BLaER1 treated with 17β-estradiol and CSF1 and Interleukin-3, amounts not matched to agents 10 nM and 100 nM (cell line): ENCODE results near the gene HLA-DRB5.
A peak's percentile ranks its signal among the peaks of the same experiment; 100 is the strongest.
"Not testable (repeated sequence)": the region's sequence is repeated elsewhere in the genome, so short reads cannot be mapped to it uniquely, and the experiment has no call there.

Experiments used
- H3K27ac ChIP-seq, 11 experiments: shearing (Covaris generic); formaldehyde crosslinking; 2 replicates each; pipeline ENCODE4 v1.8.1; 2022
- H3K27me3 ChIP-seq, 11 experiments: shearing (Covaris generic); formaldehyde crosslinking; 2 replicates each; pipeline ENCODE4 v1.8.1; 2022
- H3K36me3 ChIP-seq, 11 experiments: shearing (Covaris generic); formaldehyde crosslinking; 2 replicates each; pipeline ENCODE4 v1.8.1; 2022
- H3K4me1 ChIP-seq, 10 experiments: shearing (Covaris generic); formaldehyde crosslinking; 2 replicates each; pipeline ENCODE4 v1.8.1; 2022
- H3K4me2 ChIP-seq, 11 experiments: shearing (Covaris generic); formaldehyde crosslinking; 2 replicates each; pipeline ENCODE4 v1.8.1; 2022
- H3K4me3 ChIP-seq, 10 experiments: shearing (Covaris generic); formaldehyde crosslinking; 2 replicates each; pipeline ENCODE4 v1.8.1; 2022
- H3K9ac ChIP-seq, 11 experiments: shearing (Covaris generic); formaldehyde crosslinking; 2 replicates each; pipeline ENCODE4 v1.8.1; 2022
- H3K9me3 ChIP-seq, 11 experiments: shearing (Covaris generic); formaldehyde crosslinking; replicated peaks in 1 of 11; 2 replicates each; pipeline ENCODE4 v1.8.1; 2022
- H4K20me1 ChIP-seq, 11 experiments: shearing (Covaris generic); formaldehyde crosslinking; 2 replicates each; pipeline ENCODE4 v1.8.1; 2022
- Cebpa-rat ChIP-seq, 11 experiments: shearing (Covaris generic); IDR thresholded peaks; 2 replicates each; pipeline ENCODE4 v1.8.1; 2022

HLA-DRB5 gene

DNA sequence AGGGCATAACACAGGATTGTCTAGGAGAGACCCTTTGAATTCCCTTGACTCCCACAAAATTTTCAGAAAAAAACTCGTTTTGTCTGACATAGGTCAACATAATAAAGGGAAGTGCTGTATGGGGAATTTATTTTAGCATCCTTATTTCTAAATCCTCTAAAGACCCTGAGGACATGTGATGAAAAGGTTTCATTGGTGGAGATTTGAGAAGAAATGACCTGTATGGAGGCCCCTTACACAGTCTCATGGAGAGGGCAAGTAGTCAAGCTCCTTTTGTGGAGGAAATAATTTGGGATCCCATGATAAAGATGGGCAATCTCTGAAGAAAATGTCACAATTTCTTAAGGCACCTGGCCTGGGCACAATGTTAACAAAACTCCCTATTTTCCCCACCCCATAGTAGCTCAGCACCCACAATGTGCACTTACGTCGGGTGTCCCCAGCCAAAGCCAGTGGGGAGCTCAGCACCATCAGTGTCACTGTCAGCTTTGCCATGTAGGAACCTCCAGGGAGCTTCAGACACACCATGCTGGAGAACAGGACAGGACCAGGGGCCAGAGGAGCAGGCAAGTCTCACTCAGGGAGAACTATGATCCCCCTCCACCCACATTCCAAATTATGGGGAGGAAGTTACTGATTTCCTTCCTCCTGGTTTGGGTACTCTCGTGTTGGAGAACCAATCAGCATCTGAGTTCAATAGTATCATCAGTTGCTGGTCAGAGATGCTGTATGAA, at the start of gene HLA-DRB5:
HLA-DRB5 (minus strand) TSS at position 591 of the 734 bp plus-strand sequence; CDS start at position 528, 63 bp downstream.
- Histone ChIP-seq H3K27me3 (no peaks in the 10 kb centered on the region), H3K4me1 (peaks cover 4 to 6% (median 5%) of the 10 kb centered on the region in 10 experiments; a peak in 10 of 20 replicates), H3K27ac (peak within 1 kb of the TSS in 10 of 11 experiments; percentile 18 to 80 (median 66); a peak in 18 of 22 replicates), H3K4me3 (peak within 1 kb of the TSS in 6 of 10 experiments; percentile 24 to 58 (median 38); a peak in 6 of 20 replicates), H4K20me1 (no peaks in the 10 kb centered on the region), H3K4me2 (peak within 1 kb of the TSS; percentile 23 to 56 (median 46); a peak in 17 of 22 replicates), H3K9ac (peak within 1 kb of the TSS in 6 of 11 experiments; percentile 6 to 63 (median 46); a peak in 4 of 22 replicates), H3K9me3 (no peaks in the 10 kb centered on the region), H3K36me3 (no peaks in the 10 kb centered on the region)
- no peak for TF ChIP-seq Cebpa-rat (IDR thresholded peaks at IDR 0.05)

DNA sequence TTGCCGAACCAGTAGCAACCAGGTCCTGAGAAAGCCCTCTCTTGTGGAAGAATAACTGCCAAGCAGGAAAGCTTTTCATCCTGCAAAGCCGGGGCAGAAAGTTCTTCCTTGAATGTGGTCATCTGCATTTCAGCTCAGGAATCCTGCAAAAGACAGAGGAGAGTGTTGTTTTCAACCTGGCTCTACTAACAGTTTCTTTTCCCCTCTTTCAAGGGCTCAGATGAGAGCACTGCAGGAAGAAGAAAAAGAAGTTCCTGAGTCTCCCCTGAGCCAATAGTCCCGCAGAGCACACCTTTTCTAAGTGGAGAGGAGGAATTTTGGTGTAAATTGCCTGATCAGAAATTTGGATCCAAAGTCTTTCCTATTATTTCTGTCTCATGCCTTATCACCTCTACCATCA, 48.9 kb upstream of the HLA-DRB5 start:
- Histone ChIP-seq H3K36me3 (no peaks in the 10 kb centered on the region), H3K9ac (no peak overlapping the region), H4K20me1 (no peaks in the 10 kb centered on the region), H3K27ac (no peak overlapping the region), H3K4me3 (no peak overlapping the region), H3K9me3 (no peaks in the 10 kb centered on the region), H3K4me1 (no peaks in the 10 kb centered on the region), H3K27me3 (no peaks in the 10 kb centered on the region), H3K4me2 (no peak overlapping the region)
- TF ChIP-seq Cebpa-rat (IDR thresholded peaks at IDR 0.05): no peak

DNA sequence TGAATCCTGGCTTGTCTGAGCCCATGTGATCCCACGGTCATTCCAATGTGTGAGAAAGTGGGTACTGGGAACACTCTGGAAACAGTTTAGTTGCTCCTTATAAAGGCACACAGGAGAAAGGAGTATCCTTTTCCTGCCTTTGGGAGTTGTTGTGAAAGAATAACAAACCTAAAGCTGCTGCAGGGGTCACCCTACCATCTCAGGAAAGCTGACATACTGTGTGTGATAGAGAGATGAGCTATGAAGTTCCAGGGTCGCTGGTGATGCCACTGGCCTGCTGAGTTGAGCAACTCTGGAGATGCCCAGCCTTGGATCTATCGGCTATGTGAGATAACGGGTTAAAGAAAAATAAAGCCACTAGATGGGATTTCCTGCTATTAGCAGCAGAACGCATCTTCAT, 47.4 kb upstream of the HLA-DRB5 start:
- H3K27ac ChIP-seq, H3K36me3 ChIP-seq, H3K4me1 ChIP-seq, H3K4me2 ChIP-seq, H3K27me3 ChIP-seq, H4K20me1 ChIP-seq, H3K4me3 ChIP-seq, H3K9ac ChIP-seq, H3K9me3 ChIP-seq: not testable (repeated sequence)

- no peak overlapping the region for H3K4me3 ChIP-seq
- no peak overlapping the region for H3K9ac ChIP-seq
- H3K4me2 ChIP-seq: no peak overlapping the region
- no peaks in the 10 kb centered on the region for H3K4me1 ChIP-seq
- no peaks in the 10 kb centered on the region for H3K27me3 ChIP-seq
- H3K27ac ChIP-seq: no peak overlapping the region
- H4K20me1 ChIP-seq: no peaks in the 10 kb centered on the region
- no peaks in the 10 kb centered on the region for H3K36me3 ChIP-seq
- no peak for TF ChIP-seq Cebpa-rat (IDR thresholded peaks at IDR 0.05)
- no peaks in the 10 kb centered on the region for H3K9me3 ChIP-seq
Measured at GRCh38 chr6:32576250-32576649, 46.2 kb upstream of the HLA-DRB5 start.

- no peak overlapping the region for H3K4me2 ChIP-seq
- H3K4me3 ChIP-seq: no peak overlapping the region
- H3K27ac ChIP-seq: no peak overlapping the region
- H4K20me1 ChIP-seq: no peaks in the 10 kb centered on the region
- H3K9me3 ChIP-seq: no peaks in the 10 kb centered on the region
- no peak overlapping the region for H3K9ac ChIP-seq
- no peaks in the 10 kb centered on the region for H3K27me3 ChIP-seq
- H3K4me1 ChIP-seq: no peaks in the 10 kb centered on the region
- TF ChIP-seq Cebpa-rat (IDR thresholded peaks at IDR 0.05): no peak
- H3K36me3 ChIP-seq: no peaks in the 10 kb centered on the region
Measured at GRCh38 chr6:32570363-32570905, 40.3 kb upstream of the HLA-DRB5 start.

DNA sequence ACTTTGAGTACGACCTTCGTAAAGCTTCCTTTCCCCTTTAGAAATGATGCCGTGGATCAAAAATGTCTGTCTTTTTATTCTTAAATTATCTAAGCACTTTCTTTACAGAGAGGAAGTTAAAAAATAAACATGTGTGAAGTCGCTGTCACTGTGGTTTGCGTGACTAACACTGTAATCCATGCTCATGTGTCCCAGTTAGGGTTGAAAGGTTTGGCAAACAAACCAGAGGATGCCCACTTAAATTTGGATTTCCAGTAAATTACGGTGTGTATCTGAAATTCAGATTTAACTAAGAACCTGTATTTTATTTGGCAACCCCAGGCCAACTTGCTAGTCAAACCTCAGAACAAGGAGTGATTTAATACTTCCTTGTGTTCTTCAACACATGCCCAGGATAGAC, 38.5 kb upstream of the HLA-DRB5 start:
- Histone ChIP-seq H3K4me2 (no peak overlapping the region), H3K27ac (no peak overlapping the region), H3K4me1 (no peaks in the 10 kb centered on the region), H3K27me3 (no peaks in the 10 kb centered on the region), H3K9me3 (no peaks in the 10 kb centered on the region), H4K20me1 (no peaks in the 10 kb centered on the region), H3K36me3 (no peaks in the 10 kb centered on the region), H3K9ac (no peak overlapping the region), H3K4me3 (no peak overlapping the region)
- no peak for TF ChIP-seq Cebpa-rat (IDR thresholded peaks at IDR 0.05)

GRCh38 chr6:32566957-32567356, 36.9 kb upstream of the HLA-DRB5 start:
- no peak for TF ChIP-seq Cebpa-rat (IDR thresholded peaks at IDR 0.05)
- Histone ChIP-seq H3K27me3 (no peaks in the 10 kb centered on the region), H3K9me3 (no peaks in the 10 kb centered on the region), H4K20me1 (no peaks in the 10 kb centered on the region), H3K9ac (no peak overlapping the region), H3K4me3 (no peak overlapping the region), H3K27ac (no peak overlapping the region), H3K4me1 (no peaks in the 10 kb centered on the region), H3K36me3 (no peaks in the 10 kb centered on the region), H3K4me2 (no peak overlapping the region)

DNA sequence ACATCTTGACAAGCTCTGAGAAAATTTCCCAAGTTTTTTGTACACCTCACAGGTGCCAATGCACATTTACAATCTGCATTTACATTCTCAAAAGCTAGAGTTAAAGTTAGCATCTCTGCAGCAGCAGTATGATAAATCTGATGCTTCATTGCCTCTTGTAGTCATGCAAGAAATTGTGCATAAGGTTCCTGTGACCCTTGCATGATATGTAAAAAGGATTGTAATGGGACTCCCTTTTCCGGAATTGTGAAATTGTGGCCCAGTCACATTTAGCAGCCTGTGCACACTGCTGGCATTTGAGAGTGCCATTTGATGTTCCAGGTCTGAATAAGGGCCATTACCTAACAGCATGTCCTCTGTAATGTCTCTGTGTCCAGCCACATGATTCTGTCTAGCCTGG, 35.4 kb upstream of the HLA-DRB5 start:
- Histone ChIP-seq H3K36me3 (no peaks in the 10 kb centered on the region), H3K9me3 (no peaks in the 10 kb centered on the region), H3K4me2 (no peak overlapping the region), H3K4me3 (no peak overlapping the region), H4K20me1 (no peaks in the 10 kb centered on the region), H3K9ac (no peak overlapping the region), H3K4me1 (no peaks in the 10 kb centered on the region), H3K27ac (no peak overlapping the region), H3K27me3 (no peaks in the 10 kb centered on the region)
- no peak for TF ChIP-seq Cebpa-rat (IDR thresholded peaks at IDR 0.05)

- H3K4me1 ChIP-seq: no peaks in the 10 kb centered on the region
- no peak overlapping the region for H3K4me2 ChIP-seq
- H3K27ac ChIP-seq: no peak overlapping the region
- H3K27me3 ChIP-seq: no peaks in the 10 kb centered on the region
- no peaks in the 10 kb centered on the region for H3K36me3 ChIP-seq
- no peak for TF ChIP-seq Cebpa-rat (IDR thresholded peaks at IDR 0.05)
- no peaks in the 10 kb centered on the region for H4K20me1 ChIP-seq
- H3K9ac ChIP-seq: no peak overlapping the region
- H3K9me3 ChIP-seq: no peaks in the 10 kb centered on the region
- H3K4me3 ChIP-seq: no peak overlapping the region
Measured at GRCh38 chr6:32562940-32563339, 32.9 kb upstream of the HLA-DRB5 start.

- H3K9me3 ChIP-seq: no peaks in the 10 kb centered on the region
- TF ChIP-seq Cebpa-rat (IDR thresholded peaks at IDR 0.05): no peak
- no peak overlapping the region for H3K4me3 ChIP-seq
- no peak overlapping the region for H3K9ac ChIP-seq
- H3K4me2 ChIP-seq: no peak overlapping the region
- H3K36me3 ChIP-seq: no peaks in the 10 kb centered on the region
- no peaks in the 10 kb centered on the region for H3K4me1 ChIP-seq
- H3K27me3 ChIP-seq: no peaks in the 10 kb centered on the region
- no peak overlapping the region for H3K27ac ChIP-seq
- H4K20me1 ChIP-seq: no peaks in the 10 kb centered on the region
Measured at GRCh38 chr6:32559747-32560146, 29.7 kb upstream of the HLA-DRB5 start.
